ENCODE data around the gene VPS18.

VPS18 gene

DNA sequence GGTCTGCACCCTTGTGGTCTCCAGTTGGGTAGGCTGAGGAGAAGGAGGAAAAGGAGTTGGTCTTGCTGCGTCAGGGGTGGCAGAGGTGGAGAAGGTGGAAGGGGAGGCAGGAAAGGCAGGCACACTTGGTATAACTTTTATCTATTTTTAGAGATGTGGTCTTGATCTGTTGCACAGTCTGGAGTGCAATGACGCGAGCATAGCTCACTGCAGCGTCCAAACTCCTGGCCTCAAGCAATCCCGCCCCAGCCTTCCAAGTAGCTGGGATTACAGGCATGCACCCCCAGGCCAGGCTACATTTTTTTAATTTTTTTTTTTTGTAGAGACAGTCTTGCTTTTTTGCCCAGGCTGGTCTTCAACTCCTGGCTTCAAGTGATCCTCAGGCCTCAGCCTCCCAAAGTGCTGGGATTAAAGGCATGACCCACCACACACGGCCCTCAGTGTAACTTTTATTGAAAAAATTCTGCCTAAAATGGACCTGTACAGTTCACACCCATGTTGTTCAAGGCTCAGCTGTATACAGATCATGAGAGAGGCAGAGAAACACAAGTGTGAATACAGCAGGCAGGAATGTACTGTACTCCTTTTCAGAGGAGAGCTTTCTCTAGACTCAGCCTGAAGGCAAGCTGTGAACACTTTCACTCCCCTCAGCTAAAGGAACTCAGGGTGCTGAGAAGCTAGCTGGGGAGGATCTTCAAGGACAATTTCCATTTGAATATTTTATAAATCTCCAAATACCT, 18.1 kb upstream of the VPS18 start:
- Histone ChIP-seq H4K20me1 (ENCODE audit: insufficient read depth, low read length) (no peaks in the 10 kb centered on the region), H3K79me2 (ENCODE audit: low read length) (no peaks in the 10 kb centered on the region), H3K4me2 (ENCODE audit: low read length) (no peak overlapping the region), H3K27ac (ENCODE audit: low read length) (no peak overlapping the region), H3K9me3 (ENCODE audit: insufficient read depth, low read length) (no peaks in the 10 kb centered on the region), H3K27me3 (ENCODE audit: low read depth, low read length) (no peaks in the 10 kb centered on the region), H3K4me3 (ENCODE audit: low read length) (no peak overlapping the region), H3K9ac (ENCODE audit: low read length) (no peak overlapping the region), H2AFZ (ENCODE audit: low read depth, low read length) (no peak overlapping the region), H3K36me3 (replicated peaks; ENCODE audit: low read depth, low read length) (no peaks in the 10 kb centered on the region), H3K4me1 (ENCODE audit: low read length) (peaks cover 20% of the 10 kb centered on the region)
- TF ChIP-seq, protein P1, sequence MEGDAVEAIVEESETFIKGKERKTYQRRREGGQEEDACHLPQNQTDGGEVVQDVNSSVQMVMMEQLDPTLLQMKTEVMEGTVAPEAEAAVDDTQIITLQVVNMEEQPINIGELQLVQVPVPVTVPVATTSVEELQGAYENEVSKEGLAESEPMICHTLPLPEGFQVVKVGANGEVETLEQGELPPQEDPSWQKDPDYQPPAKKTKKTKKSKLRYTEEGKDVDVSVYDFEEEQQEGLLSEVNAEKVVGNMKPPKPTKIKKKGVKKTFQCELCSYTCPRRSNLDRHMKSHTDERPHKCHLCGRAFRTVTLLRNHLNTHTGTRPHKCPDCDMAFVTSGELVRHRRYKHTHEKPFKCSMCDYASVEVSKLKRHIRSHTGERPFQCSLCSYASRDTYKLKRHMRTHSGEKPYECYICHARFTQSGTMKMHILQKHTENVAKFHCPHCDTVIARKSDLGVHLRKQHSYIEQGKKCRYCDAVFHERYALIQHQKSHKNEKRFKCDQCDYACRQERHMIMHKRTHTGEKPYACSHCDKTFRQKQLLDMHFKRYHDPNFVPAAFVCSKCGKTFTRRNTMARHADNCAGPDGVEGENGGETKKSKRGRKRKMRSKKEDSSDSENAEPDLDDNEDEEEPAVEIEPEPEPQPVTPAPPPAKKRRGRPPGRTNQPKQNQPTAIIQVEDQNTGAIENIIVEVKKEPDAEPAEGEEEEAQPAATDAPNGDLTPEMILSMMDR (IDR thresholded peaks at IDR 0.05; ENCODE audit: low read depth, low read length): no peak
- TF ChIP-seq EZH2phosphoT487 (IDR thresholded peaks at IDR 0.05; ENCODE audit: low read depth): no peak

DNA sequence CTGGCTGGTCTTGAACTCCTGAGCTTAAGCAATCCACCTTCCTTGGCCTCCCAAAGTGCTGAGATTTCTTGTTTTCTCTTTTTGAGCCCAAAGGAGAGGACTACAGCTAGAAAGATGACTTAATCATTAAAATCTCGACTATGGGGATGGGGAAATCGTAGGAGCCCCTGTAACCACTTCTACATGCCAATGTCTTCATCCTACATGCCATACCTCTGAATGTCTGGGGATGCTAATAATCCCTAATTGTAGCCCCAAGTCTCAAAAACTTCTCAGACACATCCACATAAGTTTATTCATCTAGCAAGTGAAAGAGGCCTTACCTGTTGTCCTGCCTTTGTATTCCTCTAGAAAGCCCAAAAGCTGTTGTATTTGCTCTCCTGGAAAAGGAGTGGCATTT, 16.6 kb upstream of the VPS18 start:
- H3K27me3 ChIP-seq (ENCODE audit: low read depth, low read length): no peaks in the 10 kb centered on the region
- H3K9ac ChIP-seq (ENCODE audit: low read length): no peak overlapping the region
- H3K9me3 ChIP-seq (ENCODE audit: insufficient read depth, low read length): no peaks in the 10 kb centered on the region
- H4K20me1 ChIP-seq (ENCODE audit: insufficient read depth, low read length): no peaks in the 10 kb centered on the region
- no peak overlapping the region for H3K27ac ChIP-seq (ENCODE audit: low read length)
- TF ChIP-seq EZH2phosphoT487 (IDR thresholded peaks at IDR 0.05; ENCODE audit: low read depth): no peak
- TF ChIP-seq, protein P1 (IDR thresholded peaks at IDR 0.05; ENCODE audit: low read depth, low read length): no peak
- H2AFZ ChIP-seq (ENCODE audit: low read depth, low read length): no peak overlapping the region
- no peak overlapping the region for H3K4me2 ChIP-seq (ENCODE audit: low read length)
- peaks cover 15% of the 10 kb centered on the region for H3K4me1 ChIP-seq (ENCODE audit: low read length)
- no peaks in the 10 kb centered on the region for H3K79me2 ChIP-seq (ENCODE audit: low read length)
- no peak overlapping the region for H3K4me3 ChIP-seq (ENCODE audit: low read length)
- no peaks in the 10 kb centered on the region for H3K36me3 ChIP-seq (replicated peaks; ENCODE audit: low read depth, low read length)

DNA sequence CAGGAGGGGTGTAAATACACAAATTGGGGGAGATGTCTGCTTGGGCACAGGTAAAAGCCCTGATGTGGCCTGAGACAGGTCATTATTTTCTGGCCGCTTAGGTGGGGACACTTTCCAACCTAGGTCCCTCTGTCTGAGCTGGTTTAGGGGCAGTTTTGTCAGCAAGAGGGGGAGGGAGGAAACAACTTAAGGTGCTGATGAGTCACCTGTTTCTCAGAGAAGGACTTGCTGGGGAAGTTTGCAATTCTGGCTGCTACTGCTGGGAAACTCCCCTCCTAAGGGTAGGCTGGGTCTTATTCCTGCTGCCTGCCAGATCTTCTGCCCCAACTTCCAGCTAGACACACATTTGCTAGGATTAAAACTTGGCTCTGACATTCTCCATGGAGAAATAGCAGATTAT, 15.5 kb upstream of the VPS18 start:
- H3K4me3 ChIP-seq (ENCODE audit: low read length): no peak overlapping the region
- H4K20me1 ChIP-seq (ENCODE audit: insufficient read depth, low read length): no peaks in the 10 kb centered on the region
- no peak overlapping the region for H2AFZ ChIP-seq (ENCODE audit: low read depth, low read length)
- TF ChIP-seq, protein P1 (IDR thresholded peaks at IDR 0.05; ENCODE audit: low read depth, low read length): no peak
- no peak for TF ChIP-seq EZH2phosphoT487 (IDR thresholded peaks at IDR 0.05; ENCODE audit: low read depth)
- no peak overlapping the region for H3K27ac ChIP-seq (ENCODE audit: low read length)
- peaks cover 15% of the 10 kb centered on the region for H3K4me1 ChIP-seq (ENCODE audit: low read length)
- no peak overlapping the region for H3K9ac ChIP-seq (ENCODE audit: low read length)
- H3K36me3 ChIP-seq (replicated peaks; ENCODE audit: low read depth, low read length): no peaks in the 10 kb centered on the region
- H3K79me2 ChIP-seq (ENCODE audit: low read length): no peaks in the 10 kb centered on the region
- no peaks in the 10 kb centered on the region for H3K9me3 ChIP-seq (ENCODE audit: insufficient read depth, low read length)
- no peaks in the 10 kb centered on the region for H3K27me3 ChIP-seq (ENCODE audit: low read depth, low read length)
- peak overlapping the region; percentile 30; the same call in 1 of the 2 replicates for H3K4me2 ChIP-seq (ENCODE audit: low read length)

DNA sequence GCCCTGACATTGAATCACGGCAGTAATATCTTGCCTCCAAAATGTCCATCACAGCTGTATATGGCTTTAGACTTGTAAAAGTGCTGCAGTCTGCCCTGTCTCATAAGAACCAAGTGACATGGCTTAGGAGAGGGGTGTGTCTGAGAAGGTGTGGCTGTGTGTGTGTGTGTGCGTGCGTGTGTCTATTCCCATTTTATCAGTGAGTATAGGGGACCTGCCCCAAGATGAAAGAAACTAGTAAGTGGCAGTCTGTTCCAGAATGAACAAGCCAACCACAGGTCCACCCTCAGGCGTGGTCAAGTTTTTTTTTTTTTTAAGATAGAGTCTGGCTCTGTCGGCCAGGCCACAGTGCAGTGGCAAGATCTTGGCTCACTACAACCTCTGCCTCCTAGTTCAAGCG, 14.6 kb upstream of the VPS18 start:
- Histone ChIP-seq H3K9ac (ENCODE audit: low read length) (no peak overlapping the region), H3K27ac (ENCODE audit: low read length) (no peak overlapping the region), H2AFZ (ENCODE audit: low read depth, low read length) (no peak overlapping the region), H3K4me1 (ENCODE audit: low read length) (peaks cover 13% of the 10 kb centered on the region), H3K9me3 (ENCODE audit: insufficient read depth, low read length) (no peaks in the 10 kb centered on the region), H3K36me3 (replicated peaks; ENCODE audit: low read depth, low read length) (no peaks in the 10 kb centered on the region), H4K20me1 (ENCODE audit: insufficient read depth, low read length) (no peaks in the 10 kb centered on the region), H3K27me3 (ENCODE audit: low read depth, low read length) (no peaks in the 10 kb centered on the region), H3K4me2 (ENCODE audit: low read length) (no peak overlapping the region), H3K4me3 (ENCODE audit: low read length) (no peak overlapping the region), H3K79me2 (ENCODE audit: low read length) (no peaks in the 10 kb centered on the region)
- TF ChIP-seq EZH2phosphoT487 (IDR thresholded peaks at IDR 0.05; ENCODE audit: low read depth): no peak
- TF ChIP-seq, protein P1 (IDR thresholded peaks at IDR 0.05; ENCODE audit: low read depth, low read length): no peak

Measured in OCI-LY3 (cell line).